Astrocyte of the cerebellum (primary cell): ENCODE results near the gene VSIG1.

Experiments
- DNase-seq: peaks from one replicate; pipeline ENCODE4 v3.0.0-alpha.2; 2011; ENCODE audit warnings: low read depth
- H3K4me3 ChIP-seq: 2 replicates; pipeline ENCODE4 v1.5.1; 2011; ENCODE audit warnings: mild to moderate bottlenecking, low read depth, low read length, moderate library complexity
- in situ Hi-C: cut with HindIII; loops from 2 replicates; pipeline ENCODE4 v1.10.0; 2017; ENCODE audit warnings: low sequenced_read_pairs
- TF ChIP-seq, protein P1 (sequence below): IDR thresholded peaks from 2 replicates; pipeline ENCODE4 v1.5.1; 2012; ENCODE audit warnings: low read length, low read depth, moderate library complexity, mild to moderate bottlenecking; ENCODE audit errors: missing control alignments

Gene VSIG1

DNA sequence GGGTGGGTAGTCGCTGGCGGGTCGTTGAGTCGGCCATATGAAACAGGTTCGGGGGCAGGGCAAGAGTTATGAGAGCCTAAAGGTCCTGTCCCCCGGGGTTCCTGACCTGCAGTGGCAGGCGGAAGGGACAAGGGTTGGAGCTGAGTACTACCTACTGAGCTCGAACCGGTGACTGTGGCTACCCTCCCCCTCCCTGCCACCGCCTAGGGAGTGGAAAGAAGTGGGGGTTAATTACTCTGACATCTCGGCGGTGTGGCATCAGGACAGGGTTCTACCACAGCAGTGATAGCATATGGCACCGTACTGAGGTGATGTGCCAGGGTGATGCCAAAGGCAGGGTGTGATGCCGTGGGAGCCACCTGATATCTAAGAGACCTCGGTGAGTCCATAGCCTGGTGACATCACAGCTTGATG is 47.0 kb downstream of the VSIG1 start:
- no peak for DNase-seq
- peak overlapping the region; percentile 72 for H3K4me3 ChIP-seq
- in situ Hi-C loops, result no loop called here
- TF ChIP-seq, protein P1, sequence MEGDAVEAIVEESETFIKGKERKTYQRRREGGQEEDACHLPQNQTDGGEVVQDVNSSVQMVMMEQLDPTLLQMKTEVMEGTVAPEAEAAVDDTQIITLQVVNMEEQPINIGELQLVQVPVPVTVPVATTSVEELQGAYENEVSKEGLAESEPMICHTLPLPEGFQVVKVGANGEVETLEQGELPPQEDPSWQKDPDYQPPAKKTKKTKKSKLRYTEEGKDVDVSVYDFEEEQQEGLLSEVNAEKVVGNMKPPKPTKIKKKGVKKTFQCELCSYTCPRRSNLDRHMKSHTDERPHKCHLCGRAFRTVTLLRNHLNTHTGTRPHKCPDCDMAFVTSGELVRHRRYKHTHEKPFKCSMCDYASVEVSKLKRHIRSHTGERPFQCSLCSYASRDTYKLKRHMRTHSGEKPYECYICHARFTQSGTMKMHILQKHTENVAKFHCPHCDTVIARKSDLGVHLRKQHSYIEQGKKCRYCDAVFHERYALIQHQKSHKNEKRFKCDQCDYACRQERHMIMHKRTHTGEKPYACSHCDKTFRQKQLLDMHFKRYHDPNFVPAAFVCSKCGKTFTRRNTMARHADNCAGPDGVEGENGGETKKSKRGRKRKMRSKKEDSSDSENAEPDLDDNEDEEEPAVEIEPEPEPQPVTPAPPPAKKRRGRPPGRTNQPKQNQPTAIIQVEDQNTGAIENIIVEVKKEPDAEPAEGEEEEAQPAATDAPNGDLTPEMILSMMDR, result no peak

DNA sequence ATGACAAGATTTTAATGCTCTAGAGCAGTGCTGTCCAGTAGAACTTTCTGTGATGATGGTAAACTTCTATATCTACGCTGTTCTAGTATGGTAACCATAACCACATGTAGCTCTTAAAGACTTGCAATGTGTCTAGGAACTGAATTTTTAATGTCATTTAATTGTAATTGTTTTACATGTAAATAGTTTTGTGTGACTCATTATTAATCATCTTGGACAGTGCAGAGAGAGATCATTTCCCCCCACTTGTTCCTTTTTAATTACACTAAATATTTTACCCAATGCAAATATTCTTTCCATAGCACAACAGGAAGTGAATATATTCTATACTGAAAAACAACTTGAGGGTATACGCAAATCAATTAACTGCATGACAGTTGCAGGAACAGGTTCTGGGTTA is 52.5 kb downstream of the VSIG1 start:
- in situ Hi-C loops, result no loop called here
- H3K4me3 ChIP-seq, result no peak overlapping the region
- DNase-seq, result no peak
- TF ChIP-seq, protein P1, result no peak

DNA sequence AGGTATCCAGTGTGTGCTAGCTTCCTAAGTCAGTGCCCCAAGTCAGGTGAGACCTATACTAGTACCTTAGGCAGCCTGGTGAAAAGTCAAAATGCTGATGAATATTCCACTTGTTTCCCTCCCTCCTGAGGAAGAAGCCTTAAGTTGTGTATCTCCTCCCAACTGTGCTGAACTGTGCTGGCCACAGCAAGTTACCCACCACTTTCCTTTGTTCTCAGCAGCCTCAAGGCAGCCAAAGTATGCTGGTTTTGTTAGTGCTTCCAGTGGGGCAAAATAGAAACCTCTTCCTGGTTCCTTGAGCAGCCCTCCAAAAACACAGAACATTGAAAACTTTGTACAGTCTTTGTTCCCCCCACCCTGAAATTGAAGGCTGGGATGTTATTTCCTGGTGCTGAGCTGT is 60.6 kb downstream of the VSIG1 start:
- TF ChIP-seq, protein P1, result no peak
- no peak overlapping the region for H3K4me3 ChIP-seq
- in situ Hi-C loops, result no loop called here
- DNase-seq, result no peak

DNA sequence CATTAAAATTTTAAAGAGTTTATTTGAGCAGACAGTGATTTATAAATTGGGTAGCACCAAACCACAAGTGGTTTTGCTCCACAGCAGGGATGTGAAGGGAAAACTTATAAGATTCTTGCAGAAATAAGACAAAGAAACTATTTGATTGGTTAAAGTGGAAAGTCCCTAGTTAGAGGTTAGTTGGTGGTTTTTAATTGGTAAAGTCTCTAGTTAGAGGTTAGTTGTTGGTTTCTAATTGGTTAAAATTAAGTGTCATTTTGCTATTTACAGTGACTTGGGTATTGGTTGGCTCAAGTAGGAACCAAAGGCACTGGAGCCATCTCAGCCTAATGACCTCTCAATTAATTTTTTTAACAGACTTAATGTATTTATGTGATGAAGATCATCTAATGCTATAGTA is 69.7 kb downstream of the VSIG1 start:
- H3K4me3 ChIP-seq, result no peak overlapping the region
- peak; percentile 9 for DNase-seq
- TF ChIP-seq, protein P1, result no peak
- in situ Hi-C loops, result no loop called here

DNA sequence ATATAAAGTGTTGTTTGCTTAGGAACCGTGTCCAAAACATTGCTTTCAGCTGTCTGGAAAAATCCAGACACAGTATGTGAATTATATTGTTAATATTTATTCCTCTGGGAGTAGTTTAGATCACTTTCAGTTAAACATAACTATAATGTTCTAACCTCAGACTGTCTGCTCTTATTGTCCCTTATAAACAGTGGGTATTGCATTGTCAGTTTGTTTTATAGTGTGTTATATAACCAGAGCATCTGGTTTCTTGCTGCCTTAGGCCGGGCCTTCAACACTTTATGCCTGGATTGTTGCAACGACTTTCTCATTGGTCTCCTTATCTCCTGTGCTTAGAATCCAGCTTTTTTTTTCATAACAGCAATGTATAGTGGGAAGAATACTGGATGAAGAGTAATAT is 73.1 kb downstream of the VSIG1 start:
- DNase-seq, result no peak
- in situ Hi-C loops, result no loop called here
- TF ChIP-seq, protein P1, result no peak
- no peak overlapping the region for H3K4me3 ChIP-seq

DNA sequence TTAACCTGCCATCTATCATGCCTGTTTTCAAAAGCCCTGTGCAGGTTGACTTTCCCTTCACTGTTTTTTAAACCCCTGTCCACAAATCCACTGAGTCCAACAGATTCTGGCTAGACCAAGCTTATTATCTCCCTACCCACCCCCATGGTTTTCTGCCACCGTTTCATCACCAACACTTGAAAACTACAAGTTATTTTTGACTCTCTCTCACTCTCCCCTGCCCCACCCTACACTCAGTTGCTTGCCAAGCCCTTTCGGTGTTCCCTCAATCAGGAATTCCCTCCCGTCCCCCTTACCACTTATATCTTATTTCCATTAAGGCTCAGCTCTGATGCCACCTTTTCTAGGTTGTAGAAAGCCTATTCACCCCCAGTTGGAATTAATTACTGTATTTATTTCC is 76.4 kb downstream of the VSIG1 start:
- DNase-seq, result no peak
- in situ Hi-C loops, result loop anchor here (5.0 kb wide), 1 partner anchor 66 kb away; no protein-coding TSS in a partner anchor
- TF ChIP-seq, protein P1, result no peak
- no peak overlapping the region for H3K4me3 ChIP-seq

DNA sequence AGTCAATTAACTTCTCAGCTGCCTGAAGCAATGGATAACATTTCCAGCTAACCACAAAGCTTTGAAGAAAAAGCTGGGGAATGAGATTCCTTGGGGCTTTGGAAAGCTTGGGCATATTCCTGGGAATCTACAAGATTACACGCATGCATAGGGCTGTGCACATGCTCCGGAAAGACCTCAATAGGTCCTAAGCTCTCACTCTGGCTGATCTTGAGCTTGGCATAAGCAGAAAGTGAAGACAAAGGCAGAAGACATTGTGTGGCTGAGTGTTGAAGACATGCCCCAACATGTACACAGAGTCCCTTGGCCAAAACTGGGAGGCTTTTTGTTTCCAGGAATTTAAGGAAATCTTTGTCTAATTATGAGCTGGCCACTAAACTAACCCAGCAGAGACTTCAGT is 77.9 kb downstream of the VSIG1 start:
- TF ChIP-seq, protein P1, result no peak
- peak; percentile 9 for DNase-seq
- in situ Hi-C loops, result loop anchor here (5.0 kb wide), 1 partner anchor 65 kb away; no protein-coding TSS in a partner anchor
- no peak overlapping the region for H3K4me3 ChIP-seq
